IMR-90 (cell line): ENCODE results near the gene OR6C2. TPM values are rescaled to one million over a fixed set of nuclear protein-coding genes. Genes with fewer than 3 reads are reported as not detected.

Experiments
- ATAC-seq: fragments of 200-7000 bp; cut with Tn5 transposase; 2 replicates; pipeline ENCODE4 v1.9.1; 2020; ENCODE audit warnings: low read depth, mild to moderate bottlenecking, moderate library complexity
- BruUV-seq: library from RNA; stranded (reverse); fragments of 400-500 nt; replicated peaks from 2 replicates; lab custom pipeline; 2021; lab: Mats Ljungman, UMichigan
- CTCF ChIA-PET: fragments of 300-600 bp; formaldehyde crosslinking; extraction: SDS; loops from one replicate; lab custom pipeline; 2021; ENCODE audit warnings: antibody characterized with exemption; lab: Yijun Ruan, JAX
- POLR2A ChIA-PET: fragments of 300-600 bp; sonication (Branson Sonifier 250); formaldehyde crosslinking; loops from one replicate; lab custom pipeline; 2022; ENCODE audit warnings: antibody characterized with exemption; ENCODE audit not compliant: unreplicated experiment; lab: Charles Lee
- DNase-seq: peaks from one replicate; pipeline ENCODE4 v3.0.0; 2013
- H2AFZ ChIP-seq: replicated peaks from 2 replicates; pipeline ENCODE3; 2013; ENCODE audit warnings: low read length, mild to moderate bottlenecking; ENCODE audit not compliant: poor library complexity
- H2AK5ac ChIP-seq: 2 replicates; pipeline ENCODE4 v1.6.1; 2013; ENCODE audit warnings: low read depth, low read length, inconsistent platforms
- H2AK9ac ChIP-seq: replicated peaks from 2 replicates; pipeline ENCODE3; 2013; ENCODE audit warnings: mild to moderate bottlenecking, low read depth, low read length, moderate library complexity; ENCODE audit not compliant: poor library complexity
- H2BK120ac ChIP-seq: 2 replicates; pipeline ENCODE4 v1.6.1; 2013; ENCODE audit warnings: low read depth, low read length, inconsistent platforms
- H2BK15ac ChIP-seq: 3 replicates; pipeline ENCODE4 v1.6.1; 2013; ENCODE audit warnings: low read depth, low read length, inconsistent platforms
- H2BK20ac ChIP-seq: 2 replicates; pipeline ENCODE4 v1.6.1; 2013; ENCODE audit warnings: low read depth, mild to moderate bottlenecking, inconsistent platforms, low read length, moderate library complexity
- H2BK5ac ChIP-seq: 2 replicates; pipeline ENCODE4 v1.6.1; 2013; ENCODE audit warnings: mild to moderate bottlenecking, low read depth, low read length, inconsistent platforms; ENCODE audit not compliant: poor library complexity, severe bottlenecking
- H3K14ac ChIP-seq: replicated peaks from 2 replicates; pipeline ENCODE4 v1.6.1; 2013; ENCODE audit warnings: low read depth, low read length, inconsistent platforms
- H3K18ac ChIP-seq: 2 replicates; pipeline ENCODE4 v1.6.1; 2013; ENCODE audit warnings: low read depth, low read length, control low read depth
- H3K23ac ChIP-seq: 2 replicates; pipeline ENCODE4 v1.6.1; 2013; ENCODE audit warnings: low read depth, low read length, inconsistent platforms
- H3K27ac ChIP-seq: 2 replicates; pipeline ENCODE4 v1.5.1; 2013; ENCODE audit warnings: mild to moderate bottlenecking, control low read depth, low read length; ENCODE audit not compliant: insufficient read depth
- H3K27me3 ChIP-seq: 2 replicates; pipeline ENCODE4 v1.6.1; 2013; ENCODE audit warnings: low read length; ENCODE audit not compliant: control insufficient read depth, insufficient read depth
- H3K36me3 ChIP-seq: 2 replicates; pipeline ENCODE4 v1.6.1; 2013; ENCODE audit warnings: low read length, mixed read lengths; ENCODE audit not compliant: control insufficient read depth, insufficient read depth
- H3K4ac ChIP-seq: 2 replicates; pipeline ENCODE4 v1.6.1; 2013; ENCODE audit warnings: low read depth, low read length, inconsistent platforms
- H3K4me1 ChIP-seq: 2 replicates; pipeline ENCODE4 v1.6.1; 2013; ENCODE audit warnings: low read length, mixed read lengths; ENCODE audit not compliant: control insufficient read depth, insufficient read depth
- H3K4me2 ChIP-seq: 2 replicates; pipeline ENCODE4 v1.6.1; 2013; ENCODE audit warnings: low read depth, mild to moderate bottlenecking, control low read depth, low read length, moderate library complexity
- H3K4me3 ChIP-seq: 2 replicates; pipeline ENCODE4 v1.5.1; 2013; ENCODE audit warnings: low read depth, mild to moderate bottlenecking, control low read depth, low read length, moderate library complexity; ENCODE audit not compliant: insufficient read depth
- H3K56ac ChIP-seq: 2 replicates; pipeline ENCODE4 v1.6.1; 2013; ENCODE audit warnings: low read length, inconsistent platforms; ENCODE audit not compliant: insufficient read depth; ENCODE audit errors: extremely low read depth
- H3K79me1 ChIP-seq, 2 experiments: 2 replicates each; pipeline ENCODE4 v1.6.1; 2013; ENCODE audit warnings: low read length in 2 of 2, inconsistent platforms in 1 of 2, low read depth in 1 of 2
- H3K9ac ChIP-seq: 2 replicates; pipeline ENCODE4 v1.6.1; 2013; ENCODE audit warnings: low read depth, low read length, control low read depth
- H3K9me1 ChIP-seq: 2 replicates; pipeline ENCODE4 v1.6.1; 2013; ENCODE audit warnings: low read length, inconsistent platforms; ENCODE audit not compliant: insufficient read depth
- H3K9me3 ChIP-seq: 2 replicates; pipeline ENCODE4 v1.6.1; 2013; ENCODE audit warnings: low read length; ENCODE audit not compliant: control insufficient read depth, insufficient read depth
- H4K20me1 ChIP-seq: 2 replicates; pipeline ENCODE4 v1.6.1; 2013; ENCODE audit warnings: low read length, inconsistent platforms; ENCODE audit not compliant: insufficient read depth
- H4K5ac ChIP-seq: 2 replicates; pipeline ENCODE4 v1.6.1; 2013; ENCODE audit warnings: mild to moderate bottlenecking, low read depth, low read length, control low read depth
- H4K8ac ChIP-seq, 2 experiments: 2 replicates each; pipeline ENCODE4 v1.6.1; 2013; ENCODE audit warnings: low read depth in 2 of 2, low read length in 2 of 2, control low read depth in 1 of 2, inconsistent platforms in 1 of 2
- H4K91ac ChIP-seq: 2 replicates; pipeline ENCODE4 v1.6.1; 2013; ENCODE audit warnings: low read depth, low read length, inconsistent platforms; ENCODE audit not compliant: insufficient read depth
- MXI1 ChIP-seq: IDR thresholded peaks from 2 replicates; pipeline ENCODE4 v1.6.1; 2012; ENCODE audit warnings: low read depth, mild to moderate bottlenecking, low read length, moderate library complexity, borderline replicate concordance
- WGBS, 2 experiments: methylation state at CpG; one replicate each; pipeline versions ENCODE4 v1.1.5 to v1.1.7; 2013; ENCODE audit warnings: missing lambda C conversion rate in 2 of 2; ENCODE audit not compliant: insufficient read length in 1 of 2; ENCODE audit errors: extremely low coverage in 2 of 2; 5-methylcytosine and 5-hydroxymethylcytosine counted together
- dilution Hi-C: fragments of 300-500 bp; cut with HindIII; formaldehyde crosslinking; loops from one replicate; pipeline ENCODE4 v1.14.3; 2018; ENCODE audit warnings: low sequenced_read_pairs; ENCODE audit not compliant: unreplicated experiment
- in situ Hi-C: fragments of 300-500 bp; cut with MboI; formaldehyde crosslinking; loops from 3 replicates; pipeline ENCODE4 v1.14.3; 2019; ENCODE audit warnings: low sequenced_read_pairs, inconsistent platforms, mixed read lengths
- intact Hi-C: fragments of 100-400 bp; cut with micrococcal nuclease; formaldehyde crosslinking; loops from 2 replicates; pipeline ENCODE4 v1.10.0; 2022
- polyA plus RNA-seq, 3 experiments: library from polyadenylated mRNA; depleted of rRNA; stranded (reverse); fragments of >200 nt; gene quantifications; 2 replicates each; pipeline ENCODE4 v1.2.3, GENCODE V29; 2012; ENCODE audit warnings: low replicate concordance in 1 of 3
- total RNA-seq: library from RNA; depleted of rRNA; stranded (reverse); fragments of >200 nt; gene quantifications from 2 replicates; pipeline ENCODE4 v1.2.3, GENCODE V29; 2012

Gene OR6C2
- total and polyA plus RNA-seq, 2 of the 4 experiments (the other 2 are of a cell fraction): not detected

- DNase-seq (no peak), ATAC-seq (no peak)
- intact Hi-C loops (no loop called here), dilution Hi-C loops (no loop called here), in situ Hi-C loops (no loop called here)
- Histone ChIP-seq H4K8ac (no peak within 1 kb of the TSS), H2AFZ (no peak within 1 kb of the TSS), H3K79me1 (no peaks in the 10 kb centered on the region), H3K4me3 (no peak within 1 kb of the TSS), H3K56ac (no peak within 1 kb of the TSS), H3K9me1 (no peaks in the 10 kb centered on the region), H2BK15ac (no peak within 1 kb of the TSS), H3K27me3 (no peaks in the 10 kb centered on the region), H3K4me1 (no peaks in the 10 kb centered on the region), H3K36me3 (no peaks in the 10 kb centered on the region), H4K91ac (no peak within 1 kb of the TSS), H3K4ac (no peak within 1 kb of the TSS), H2AK9ac (no peak within 1 kb of the TSS), H4K20me1 (no peaks in the 10 kb centered on the region), H2AK5ac (no peak within 1 kb of the TSS), H2BK5ac (no peak within 1 kb of the TSS), H4K5ac (no peak within 1 kb of the TSS), H3K9ac (no peak within 1 kb of the TSS), H2BK20ac (no peak within 1 kb of the TSS), H3K4me2 (no peak within 1 kb of the TSS), H3K23ac (no peak within 1 kb of the TSS), H3K27ac (no peak within 1 kb of the TSS), H3K18ac (no peak within 1 kb of the TSS), H3K14ac (no peak within 1 kb of the TSS), H2BK120ac (no peak within 1 kb of the TSS), H3K9me3 (no peaks in the 10 kb centered on the region)
- CTCF ChIA-PET: no interaction called here
- TF ChIP-seq MXI1: no peak
- 83% methylated on average over 2 of the region's 4 CpGs; no CpG with 5 or more reads in 1 of the 2 experiments for WGBS, 2 experiments
- no TSS peak for BruUV-seq
- POLR2A ChIA-PET: no interaction called here
These were observed 17.9 kb upstream of the OR6C2 start, which contains the start of gene OR6C76 for GRCh38 chr12:55425954-55426353. TSS of gene OR6C76 (plus strand) at chr12:55426254. CDS start at chr12:55426254, 0 bp downstream.
